ENCODE data around the gene TPK1. TPM values are rescaled to one million over a fixed set of nuclear protein-coding genes. Genes with fewer than 3 reads are reported as not detected.

TPK1 gene
- total and polyA plus RNA-seq, 2 of the 8 experiments (the other 6 are each of a cell fraction or from before 2014, with no cell fraction given), result 1.9 to 2.7 TPM

DNA sequence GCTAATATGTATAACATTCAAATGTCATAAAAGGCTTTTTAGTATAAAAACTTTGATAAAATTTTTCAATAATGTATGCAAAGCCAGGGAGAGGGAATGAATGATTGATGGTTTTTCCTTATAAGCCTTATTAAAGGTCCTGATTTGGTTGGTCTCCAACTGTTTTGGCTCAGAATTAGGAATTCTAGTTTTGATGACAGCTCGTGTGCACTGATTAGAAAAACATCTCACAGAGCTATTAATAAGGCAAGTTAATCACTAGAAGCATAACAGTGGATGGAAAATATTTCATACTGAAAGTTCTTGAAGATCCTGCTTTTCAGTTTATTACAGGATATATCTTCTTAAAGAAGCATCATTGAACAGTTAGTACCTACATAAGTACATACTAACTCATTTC is 317.5 kb downstream of the TPK1 start:
- no peaks in the 10 kb centered on the region for H3K36me3 ChIP-seq (ENCODE audit: control insufficient read depth in 2 of 4, insufficient read depth in 4 of 4, low read length in 3 of 4)
- no peaks in the 10 kb centered on the region for H3K23me2 ChIP-seq (ENCODE audit: low read depth, low read length)
- H2BK5ac ChIP-seq (ENCODE audit: low read depth, low read length), result no peak overlapping the region
- FAIRE-seq (no peak), DNase-seq (ENCODE audit: low read depth in 1 of 2, low spot score in 2 of 2) (no peak)
- H4K8ac ChIP-seq (ENCODE audit: extremely low read depth, insufficient read depth, low read length), result no peak overlapping the region
- H3K4me1 ChIP-seq (replicated peaks in 1 of 4; ENCODE audit: control insufficient read depth in 3 of 4, insufficient read depth in 4 of 4, low read length in 3 of 4), result peaks cover 0 to 12% (median 4%) of the 10 kb centered on the region in 4 experiments; a peak in 3 of 7 replicates
- no peak overlapping the region for H3K9ac ChIP-seq (replicated peaks in 1 of 4; ENCODE audit: extremely low read depth in 1 of 4, low read depth in 3 of 4, low read length in 3 of 4)
- no peaks in the 10 kb centered on the region for H3K79me2 ChIP-seq (ENCODE audit: control insufficient read depth in 1 of 2, insufficient read depth in 2 of 2, low read length in 2 of 2)
- H2BK15ac ChIP-seq (ENCODE audit: low read length), result no peak overlapping the region
- no peaks in the 10 kb centered on the region for H3K27me3 ChIP-seq (replicated peaks in 1 of 4; ENCODE audit: control insufficient read depth in 3 of 4, extremely low read depth in 1 of 4, insufficient read depth in 3 of 4, low read length in 3 of 4)
- H3K9me3 ChIP-seq (ENCODE audit: insufficient read depth in 2 of 2, low read depth in 1 of 2, low read length in 1 of 2), result no peaks in the 10 kb centered on the region
- no peak overlapping the region for H3K4me3 ChIP-seq (ENCODE audit: extremely low read depth in 1 of 4, insufficient read depth in 2 of 4, low read depth in 3 of 4, low read length in 4 of 4)
- WGBS, 2 experiments (ENCODE audit: extremely low coverage in 1 of 2, insufficient coverage in 1 of 2, insufficient read length in 1 of 2, insufficient replicate concordance in 2 of 2, low coverage in 1 of 2, low lambda C conversion rate in 2 of 2, missing lambda C conversion rate in 1 of 2), result 85% methylated on average over 1 of the region's 1 CpG; no CpG with 5 or more reads in 1 of the 2 experiments
- no peak overlapping the region for H3K23ac ChIP-seq (ENCODE audit: insufficient read length)
- no peak overlapping the region for H2BK12ac ChIP-seq (ENCODE audit: low read depth, low read length)
- H3K18ac ChIP-seq (ENCODE audit: extremely low read depth, low read length), result no peak overlapping the region
- no peak overlapping the region for H3K27ac ChIP-seq (ENCODE audit: low read depth, low read length)
- H3K79me1 ChIP-seq (ENCODE audit: low read depth, low read length), result no peaks in the 10 kb centered on the region
- H2AK5ac ChIP-seq (ENCODE audit: low read depth, low read length), result no peak overlapping the region
- CTCF ChIA-PET (ENCODE audit: partially characterized antibody), result no interaction called here
- H4K20me1 ChIP-seq (replicated peaks in 1 of 2; ENCODE audit: control insufficient read depth in 1 of 2, insufficient read depth in 2 of 2, low read length in 2 of 2), result no peaks in the 10 kb centered on the region
- H4K91ac ChIP-seq (replicated peaks; ENCODE audit: insufficient read length, low read length), result no peak overlapping the region
- no peak overlapping the region for H2BK120ac ChIP-seq (replicated peaks; ENCODE audit: low read depth, low read length)
- no peak overlapping the region for H2AFZ ChIP-seq (ENCODE audit: low read length)
- no peak overlapping the region for H3K4me2 ChIP-seq (ENCODE audit: insufficient read depth in 1 of 2, low read depth in 2 of 2, low read length in 2 of 2)
- H4K5ac ChIP-seq (ENCODE audit: insufficient read length, low read depth, low read length), result no peak overlapping the region
- no peak overlapping the region for H2BK20ac ChIP-seq (ENCODE audit: low read length)
- POLR2A ChIA-PET (ENCODE audit: partially characterized antibody), result no interaction called here
- no peak overlapping the region for H3K4ac ChIP-seq (replicated peaks; ENCODE audit: insufficient read length, low read depth, low read length)
- H3K14ac ChIP-seq (ENCODE audit: insufficient read length), result no peak overlapping the region
- H3K56ac ChIP-seq (replicated peaks; ENCODE audit: insufficient read length, low read depth, low read length), result no peak overlapping the region
- TF ChIP-seq CBX8 (IDR thresholded peaks at IDR 0.05; ENCODE audit: borderline replicate concordance, low read depth, low read length) (no peak), SIN3A (conservative IDR thresholded peaks at IDR 0.05 in 1 of 2, IDR thresholded peaks at IDR 0.05 in 1 of 2; ENCODE audit: low read depth in 1 of 2, low read length in 2 of 2) (no peak), SP1 (IDR thresholded peaks at IDR 0.05; ENCODE audit: low read depth, low read length) (no peak), SP2 (IDR thresholded peaks at IDR 0.05; ENCODE audit: low read length) (no peak)

All from H1 (cell line).